GM12874 (cell line): ENCODE measurements around the gene DLL1.

Source experiments
- TF ChIP-seq, protein P1 (sequence below): IDR thresholded peaks from 2 replicates; pipeline ENCODE4 v1.5.1; 2011; ENCODE audit warnings: low read depth, mild to moderate bottlenecking, control low read depth, low read length, moderate library complexity; ENCODE audit not compliant: insufficient read depth

Gene DLL1, protein sequence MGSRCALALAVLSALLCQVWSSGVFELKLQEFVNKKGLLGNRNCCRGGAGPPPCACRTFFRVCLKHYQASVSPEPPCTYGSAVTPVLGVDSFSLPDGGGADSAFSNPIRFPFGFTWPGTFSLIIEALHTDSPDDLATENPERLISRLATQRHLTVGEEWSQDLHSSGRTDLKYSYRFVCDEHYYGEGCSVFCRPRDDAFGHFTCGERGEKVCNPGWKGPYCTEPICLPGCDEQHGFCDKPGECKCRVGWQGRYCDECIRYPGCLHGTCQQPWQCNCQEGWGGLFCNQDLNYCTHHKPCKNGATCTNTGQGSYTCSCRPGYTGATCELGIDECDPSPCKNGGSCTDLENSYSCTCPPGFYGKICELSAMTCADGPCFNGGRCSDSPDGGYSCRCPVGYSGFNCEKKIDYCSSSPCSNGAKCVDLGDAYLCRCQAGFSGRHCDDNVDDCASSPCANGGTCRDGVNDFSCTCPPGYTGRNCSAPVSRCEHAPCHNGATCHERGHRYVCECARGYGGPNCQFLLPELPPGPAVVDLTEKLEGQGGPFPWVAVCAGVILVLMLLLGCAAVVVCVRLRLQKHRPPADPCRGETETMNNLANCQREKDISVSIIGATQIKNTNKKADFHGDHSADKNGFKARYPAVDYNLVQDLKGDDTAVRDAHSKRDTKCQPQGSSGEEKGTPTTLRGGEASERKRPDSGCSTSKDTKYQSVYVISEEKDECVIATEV

DNA sequence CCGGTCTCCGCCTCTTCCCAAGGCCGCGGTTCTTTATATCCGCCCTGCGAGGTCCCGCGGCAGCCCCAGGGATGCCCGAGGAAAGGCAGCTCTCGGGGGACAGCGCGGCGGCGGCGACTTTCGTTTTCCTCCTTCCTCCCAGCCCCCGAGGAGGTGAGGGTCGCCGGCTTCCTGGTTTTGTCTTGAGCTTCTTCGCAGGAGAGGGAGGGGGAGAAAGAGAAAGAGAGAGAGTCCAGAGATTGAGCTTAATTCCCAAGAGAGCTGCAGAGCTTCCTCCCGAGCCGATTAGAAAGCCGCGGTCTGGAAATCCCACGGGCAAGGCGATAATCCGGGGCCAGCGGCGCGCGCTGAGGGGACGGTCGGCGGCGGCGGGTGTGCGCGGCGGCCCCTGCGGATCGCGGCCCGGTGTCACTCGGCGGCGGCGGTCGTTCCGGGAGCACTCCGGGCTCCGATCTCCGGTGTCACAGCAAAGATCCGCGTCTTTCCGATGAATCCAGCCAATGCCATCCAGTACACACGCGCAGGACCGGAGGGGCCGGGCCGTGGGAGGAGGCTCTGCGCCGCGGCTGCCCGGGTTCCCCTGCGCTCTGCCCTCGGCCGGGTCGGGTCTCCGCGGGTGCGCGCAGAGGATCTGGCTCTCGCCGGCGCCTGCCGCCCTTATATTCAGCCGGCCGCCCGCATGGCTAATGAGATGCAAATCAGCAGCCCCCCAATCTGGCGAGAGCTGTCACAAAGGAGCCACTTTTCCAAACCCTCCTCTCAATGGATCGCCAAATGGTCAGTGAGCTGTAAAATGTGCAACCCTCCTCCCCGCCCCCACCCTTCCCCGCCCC, at the start of gene DLL1:
Gene DLL1, minus strand, starts transcription at position 783 of the 833 bp plus-strand sequence. CDS start 939 bp downstream, outside the sequence.
- TF ChIP-seq, protein P1, sequence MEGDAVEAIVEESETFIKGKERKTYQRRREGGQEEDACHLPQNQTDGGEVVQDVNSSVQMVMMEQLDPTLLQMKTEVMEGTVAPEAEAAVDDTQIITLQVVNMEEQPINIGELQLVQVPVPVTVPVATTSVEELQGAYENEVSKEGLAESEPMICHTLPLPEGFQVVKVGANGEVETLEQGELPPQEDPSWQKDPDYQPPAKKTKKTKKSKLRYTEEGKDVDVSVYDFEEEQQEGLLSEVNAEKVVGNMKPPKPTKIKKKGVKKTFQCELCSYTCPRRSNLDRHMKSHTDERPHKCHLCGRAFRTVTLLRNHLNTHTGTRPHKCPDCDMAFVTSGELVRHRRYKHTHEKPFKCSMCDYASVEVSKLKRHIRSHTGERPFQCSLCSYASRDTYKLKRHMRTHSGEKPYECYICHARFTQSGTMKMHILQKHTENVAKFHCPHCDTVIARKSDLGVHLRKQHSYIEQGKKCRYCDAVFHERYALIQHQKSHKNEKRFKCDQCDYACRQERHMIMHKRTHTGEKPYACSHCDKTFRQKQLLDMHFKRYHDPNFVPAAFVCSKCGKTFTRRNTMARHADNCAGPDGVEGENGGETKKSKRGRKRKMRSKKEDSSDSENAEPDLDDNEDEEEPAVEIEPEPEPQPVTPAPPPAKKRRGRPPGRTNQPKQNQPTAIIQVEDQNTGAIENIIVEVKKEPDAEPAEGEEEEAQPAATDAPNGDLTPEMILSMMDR, result no peak

DNA sequence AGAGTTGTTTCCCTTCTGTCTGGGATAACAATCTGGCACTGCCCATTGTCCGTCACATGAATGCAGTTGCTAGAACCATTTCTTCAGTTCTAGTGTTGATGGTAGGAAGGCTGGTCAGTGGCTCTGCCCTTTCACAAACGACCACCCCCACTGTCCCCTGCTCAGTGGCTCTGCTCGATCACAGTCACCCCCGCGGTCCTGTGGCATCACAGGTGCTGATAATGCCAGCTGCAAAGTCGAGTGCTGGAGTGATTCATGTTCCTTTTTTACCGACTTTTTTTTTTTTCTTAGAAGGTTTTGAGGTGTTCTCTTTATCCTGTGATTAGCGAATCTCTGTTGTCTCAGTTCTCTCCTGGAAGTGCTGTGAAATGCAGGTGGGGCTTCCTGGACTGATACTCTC, 38.4 kb upstream of the DLL1 start:
- TF ChIP-seq, protein P1, result no peak

DNA sequence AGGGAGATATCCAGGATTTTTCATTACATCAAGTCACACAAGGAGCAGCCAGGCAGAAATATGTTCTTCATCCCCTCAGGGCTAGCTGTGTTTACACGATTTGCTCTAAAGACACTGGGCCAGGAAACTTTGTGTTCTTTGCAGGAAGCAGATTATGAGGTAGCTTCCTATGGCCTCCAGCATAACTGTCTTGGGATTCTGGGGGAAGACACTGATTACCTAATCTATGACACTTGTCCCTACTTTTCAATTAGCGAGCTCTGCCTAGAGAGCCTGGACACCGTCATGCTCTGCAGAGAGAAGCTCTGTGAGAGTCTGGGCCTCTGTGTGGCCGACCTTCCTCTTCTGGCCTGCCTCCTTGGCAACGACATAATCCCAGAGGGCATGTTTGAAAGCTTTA, 26.8 kb upstream of the DLL1 start:
- TF ChIP-seq, protein P1, result no peak

DNA sequence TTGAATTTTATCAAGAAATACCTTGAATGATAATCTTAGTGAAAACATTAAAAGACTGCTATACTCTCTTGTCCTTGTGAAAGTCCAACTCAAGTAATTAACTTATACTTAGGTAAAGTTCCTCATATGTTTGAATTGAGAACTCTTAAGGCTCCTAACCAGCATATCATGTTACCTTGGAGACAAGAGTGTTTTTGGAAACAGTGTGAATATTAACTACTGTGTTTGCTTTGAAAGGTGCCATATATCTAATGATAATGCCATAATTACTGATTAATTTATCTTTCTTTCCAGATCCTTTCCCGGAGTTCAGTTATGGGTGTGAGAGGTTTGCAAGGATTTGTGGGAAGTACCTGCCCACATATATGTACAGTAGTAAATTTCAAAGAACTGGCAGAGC, 26.2 kb upstream of the DLL1 start:
- TF ChIP-seq, protein P1, result no peak

DNA sequence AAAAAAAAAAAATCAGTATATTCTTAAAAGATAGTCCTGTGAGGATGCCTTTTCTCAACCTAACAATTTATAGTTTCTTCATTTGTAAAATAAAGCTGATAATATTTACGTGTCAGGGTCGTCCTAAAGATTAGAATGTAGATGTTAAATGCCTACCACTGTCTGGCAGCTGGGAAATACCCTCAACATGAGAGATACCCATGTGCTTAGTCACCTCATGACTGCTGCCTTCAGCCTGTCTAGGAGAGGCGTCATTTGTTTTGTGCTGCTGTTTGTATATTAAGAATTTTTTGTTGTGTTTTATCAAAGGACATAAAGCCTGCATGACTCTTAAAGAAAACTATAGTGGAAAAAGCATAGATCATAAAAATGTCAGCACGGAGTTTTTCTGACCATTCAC, 25.2 kb upstream of the DLL1 start:
- TF ChIP-seq, protein P1, result no peak

DNA sequence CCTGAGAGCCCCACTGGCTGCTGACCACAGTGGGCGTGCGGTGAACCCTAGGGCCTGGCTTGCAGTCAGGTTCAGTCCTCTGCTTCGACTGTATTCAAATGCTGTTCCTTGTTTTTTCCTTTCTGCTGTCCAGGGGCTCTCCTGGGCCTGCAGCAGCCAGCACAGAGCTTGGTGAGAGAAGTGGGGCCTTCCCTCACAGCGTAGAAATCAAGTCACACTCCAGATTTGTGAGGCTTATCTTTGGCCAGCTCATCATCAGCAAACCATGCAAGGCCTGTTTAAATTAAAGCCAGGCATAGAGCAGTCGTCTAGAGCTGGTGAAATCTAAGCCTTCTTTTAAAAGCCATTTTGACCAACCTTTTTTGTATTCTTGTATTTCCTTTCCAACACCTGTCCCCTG, 24.1 kb upstream of the DLL1 start:
- TF ChIP-seq, protein P1, result no peak
